PFSK-1 (cell line): Measurements from ENCODE around the gene NUP62.

Experiments used
- SIN3A ChIP-seq: IDR thresholded peaks from 2 replicates; pipeline ENCODE4 v1.6.1; 2012; ENCODE audit warnings: mild to moderate bottlenecking, low read length, moderate library complexity, borderline replicate concordance; ENCODE audit not compliant: insufficient read depth
- TAF1 ChIP-seq: IDR thresholded peaks from 2 replicates; pipeline ENCODE4 v1.6.1; 2012; ENCODE audit warnings: low read length, control low read depth, borderline replicate concordance; ENCODE audit not compliant: insufficient read depth

- no peak for TF ChIP-seq TAF1
- TF ChIP-seq SIN3A = no peak
Measured at GRCh38 chr19:49857838-49858087, 71.5 kb downstream of the NUP62 start.
